Liver (tissue), 9 donors: ENCODE results near the gene GLOD4. TPM values are rescaled to one million over a fixed set of nuclear protein-coding genes. Genes with fewer than 3 reads are reported as not detected.

Source experiments
- DNase-seq: peaks from one replicate; pipeline ENCODE4 v3.0.0-alpha.2; 2017; ENCODE audit warnings: low spot score
- H3K27ac ChIP-seq, 2 donors: one replicate each; pipeline ENCODE4 v1.7.0; 2013; ENCODE audit warnings: inconsistent platforms in 2 of 2, low read length in 2 of 2, control low read depth in 1 of 2, low read depth in 1 of 2, mild to moderate bottlenecking in 1 of 2
- H3K27me3 ChIP-seq, 4 donors: one replicate each; pipeline versions ENCODE4 v1.6.1 to v1.7.0; 2013; ENCODE audit warnings: low read length in 3 of 4, inconsistent platforms in 1 of 4, mild to moderate bottlenecking in 1 of 4, moderate library complexity in 1 of 4; ENCODE audit not compliant: control insufficient read depth in 4 of 4, insufficient read depth in 4 of 4
- H3K36me3 ChIP-seq, 4 donors: one replicate each; pipeline versions ENCODE4 v1.6.1 to v1.7.0; 2013; ENCODE audit warnings: low read length in 3 of 4, mild to moderate bottlenecking in 3 of 4, low read depth in 1 of 4, moderate library complexity in 1 of 4; ENCODE audit not compliant: control insufficient read depth in 4 of 4, insufficient read depth in 3 of 4
- H3K4me1 ChIP-seq, 4 donors: one replicate each; pipeline versions ENCODE4 v1.6.1 to v1.7.0; 2013; ENCODE audit warnings: low read length in 3 of 4, mild to moderate bottlenecking in 3 of 4, moderate library complexity in 1 of 4; ENCODE audit not compliant: control insufficient read depth in 4 of 4, insufficient read depth in 4 of 4
- H3K4me3 ChIP-seq, 3 donors: one replicate each; pipeline versions ENCODE4 v1.6.1 to v1.7.0; 2013; ENCODE audit warnings: low read length in 3 of 3, control low read depth in 1 of 3, low read depth in 1 of 3, mild to moderate bottlenecking in 1 of 3
- H3K9ac ChIP-seq, 2 donors: one replicate each; pipeline ENCODE4 v1.7.0; 2013; ENCODE audit warnings: low read length in 2 of 2, mild to moderate bottlenecking in 2 of 2, moderate library complexity in 2 of 2, control low read depth in 1 of 2, low read depth in 1 of 2
- H3K9me3 ChIP-seq, 4 donors: one replicate each; pipeline versions ENCODE4 v1.6.1 to v1.7.0; 2013; ENCODE audit warnings: low read length in 3 of 4; ENCODE audit not compliant: control insufficient read depth in 4 of 4
- EGR1 ChIP-seq, 2 donors: IDR thresholded peaks; 2 replicates each; pipeline ENCODE4 v1.6.1; 2016 to 2018; ENCODE audit warnings: antibody characterized with exemption in 2 of 2, low read depth in 2 of 2
- FOXA1 ChIP-seq: IDR thresholded peaks from 2 replicates; pipeline ENCODE4 v1.6.1; 2016; ENCODE audit warnings: antibody characterized with exemption
- GABPA ChIP-seq, 2 donors: IDR thresholded peaks in 1 of 2; conservative IDR thresholded peaks in 1 of 2; 2 replicates each; pipeline ENCODE4 v1.6.1; 2016; ENCODE audit warnings: antibody characterized with exemption in 2 of 2, mild to moderate bottlenecking in 1 of 2, moderate library complexity in 1 of 2
- HNF4G ChIP-seq: IDR thresholded peaks from 2 replicates; pipeline ENCODE4 v1.6.1; 2016; ENCODE audit warnings: antibody characterized with exemption
- JUND ChIP-seq, 2 donors: IDR thresholded peaks; 2 replicates each; pipeline ENCODE4 v1.6.1; 2016; ENCODE audit warnings: antibody characterized with exemption in 2 of 2
- RAD21 ChIP-seq, 2 donors: IDR thresholded peaks; 2 replicates each; pipeline ENCODE4 v1.6.1; 2016; ENCODE audit warnings: antibody characterized with exemption in 2 of 2, mild to moderate bottlenecking in 2 of 2
- RXRA ChIP-seq, 2 donors: IDR thresholded peaks; 2 replicates each; pipeline ENCODE4 v1.6.1; 2017 to 2018; ENCODE audit warnings: antibody characterized with exemption in 2 of 2, mild to moderate bottlenecking in 1 of 2
- SP1 ChIP-seq: IDR thresholded peaks from 2 replicates; pipeline ENCODE4 v1.6.1; 2018; ENCODE audit warnings: antibody characterized with exemption, mild to moderate bottlenecking
- TAF1 ChIP-seq: conservative IDR thresholded peaks from 2 replicates; pipeline ENCODE4 v1.6.1; 2016; ENCODE audit warnings: antibody characterized with exemption, mild to moderate bottlenecking
- YY1 ChIP-seq: IDR thresholded peaks from 2 replicates; pipeline ENCODE4 v1.6.1; 2016; ENCODE audit warnings: antibody characterized with exemption, mild to moderate bottlenecking
- WGBS: extraction: QIAGEN DNeasy Blood & Tissue Kit; methylation state at CpG from one replicate; pipeline ENCODE4 v1.1.7; 2013; 5-methylcytosine and 5-hydroxymethylcytosine counted together
- polyA plus RNA-seq, 2 donors: library from polyadenylated mRNA; stranded (reverse) in 1 of 2; unstranded in 1 of 2; fragments of 200-250 nt in 1 of 2; fragments of >200 nt in 1 of 2; fragmentation: Nextera tagmentation in 1 of 2; extraction: Ambion mirVana in 1 of 2; gene quantifications; one replicate each; pipeline versions ENCODE4 v1.2.1 to v1.2.3, GENCODE V29; 2013 to 2015
- total RNA-seq, 2 donors: library from RNA; depleted of rRNA; stranded (reverse); fragments of >200 nt; gene quantifications; one replicate each; pipeline ENCODE4 v1.2.3, GENCODE V29; 2014
- TF ChIP-seq, protein P1 (sequence below): IDR thresholded peaks from 2 replicates; pipeline ENCODE4 v1.6.1; 2016; ENCODE audit warnings: antibody characterized with exemption, mild to moderate bottlenecking
- TF ChIP-seq, protein P2 (sequence below): IDR thresholded peaks from 2 replicates; pipeline ENCODE4 v1.6.1; 2016; ENCODE audit warnings: antibody characterized with exemption
- TF ChIP-seq, protein P3 (sequence below): fragments of 150-350 bp; IDR thresholded peaks from 2 replicates; pipeline ENCODE4 v1.5.1; 2017; ENCODE audit warnings: improper control_type of control experiment, low read depth, low read length; ENCODE audit not compliant: missing input control
- donor health status: healthy.
- donor health status: healthy.
- donor health status: healthy.
- donor health status: healthy.
- donor health status: healthy.

The GLOD4 gene
- total and polyA plus RNA-seq, 4 donors: 26.1 to 50.5 (median 39.0) TPM

DNA sequence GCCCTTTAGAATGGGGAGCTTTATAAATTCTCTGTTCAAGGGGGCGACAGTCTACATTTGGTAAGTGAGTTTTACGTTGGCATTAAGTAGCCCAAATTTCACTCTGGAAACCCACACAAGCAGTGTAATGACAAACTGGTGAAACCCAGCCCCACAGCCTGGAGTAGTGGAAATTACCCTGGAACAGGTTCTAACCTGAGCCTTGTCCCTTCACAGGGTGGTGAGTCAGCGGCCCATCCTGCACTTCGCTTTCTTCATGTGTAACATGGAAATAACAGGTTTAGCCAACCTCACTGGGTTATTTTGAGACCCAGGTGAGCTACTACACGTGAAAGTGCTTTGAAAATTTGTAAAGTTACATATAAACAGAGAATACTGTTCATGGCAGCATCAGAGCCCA, 53.2 kb downstream of the GLOD4 start:
- no peaks in the 10 kb centered on the region for H3K27me3 ChIP-seq
- no peak overlapping the region for H3K9ac ChIP-seq
- WGBS: 94% methylated on average over 5 of the region's 5 CpGs
- no peaks in the 10 kb centered on the region for H3K9me3 ChIP-seq
- DNase-seq: no peak
- TF ChIP-seq GABPA (IDR thresholded peaks at IDR 0.05 in 1 of 2, conservative IDR thresholded peaks at IDR 0.05 in 1 of 2): no peak
- no peak for TF ChIP-seq RXRA (IDR thresholded peaks at IDR 0.05)
- TF ChIP-seq RAD21 (IDR thresholded peaks at IDR 0.05): no peak
- TF ChIP-seq FOXA1: no peak
- TF ChIP-seq, protein P1, sequence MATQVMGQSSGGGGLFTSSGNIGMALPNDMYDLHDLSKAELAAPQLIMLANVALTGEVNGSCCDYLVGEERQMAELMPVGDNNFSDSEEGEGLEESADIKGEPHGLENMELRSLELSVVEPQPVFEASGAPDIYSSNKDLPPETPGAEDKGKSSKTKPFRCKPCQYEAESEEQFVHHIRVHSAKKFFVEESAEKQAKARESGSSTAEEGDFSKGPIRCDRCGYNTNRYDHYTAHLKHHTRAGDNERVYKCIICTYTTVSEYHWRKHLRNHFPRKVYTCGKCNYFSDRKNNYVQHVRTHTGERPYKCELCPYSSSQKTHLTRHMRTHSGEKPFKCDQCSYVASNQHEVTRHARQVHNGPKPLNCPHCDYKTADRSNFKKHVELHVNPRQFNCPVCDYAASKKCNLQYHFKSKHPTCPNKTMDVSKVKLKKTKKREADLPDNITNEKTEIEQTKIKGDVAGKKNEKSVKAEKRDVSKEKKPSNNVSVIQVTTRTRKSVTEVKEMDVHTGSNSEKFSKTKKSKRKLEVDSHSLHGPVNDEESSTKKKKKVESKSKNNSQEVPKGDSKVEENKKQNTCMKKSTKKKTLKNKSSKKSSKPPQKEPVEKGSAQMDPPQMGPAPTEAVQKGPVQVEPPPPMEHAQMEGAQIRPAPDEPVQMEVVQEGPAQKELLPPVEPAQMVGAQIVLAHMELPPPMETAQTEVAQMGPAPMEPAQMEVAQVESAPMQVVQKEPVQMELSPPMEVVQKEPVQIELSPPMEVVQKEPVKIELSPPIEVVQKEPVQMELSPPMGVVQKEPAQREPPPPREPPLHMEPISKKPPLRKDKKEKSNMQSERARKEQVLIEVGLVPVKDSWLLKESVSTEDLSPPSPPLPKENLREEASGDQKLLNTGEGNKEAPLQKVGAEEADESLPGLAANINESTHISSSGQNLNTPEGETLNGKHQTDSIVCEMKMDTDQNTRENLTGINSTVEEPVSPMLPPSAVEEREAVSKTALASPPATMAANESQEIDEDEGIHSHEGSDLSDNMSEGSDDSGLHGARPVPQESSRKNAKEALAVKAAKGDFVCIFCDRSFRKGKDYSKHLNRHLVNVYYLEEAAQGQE: no peak
- no peak overlapping the region for H3K27ac ChIP-seq
- H3K4me3 ChIP-seq: no peak overlapping the region
- H3K36me3 ChIP-seq: no peaks in the 10 kb centered on the region
- H3K4me1 ChIP-seq: peaks cover 0 to 14% (median 7%) of the 10 kb centered on the region in 4 donors

DNA sequence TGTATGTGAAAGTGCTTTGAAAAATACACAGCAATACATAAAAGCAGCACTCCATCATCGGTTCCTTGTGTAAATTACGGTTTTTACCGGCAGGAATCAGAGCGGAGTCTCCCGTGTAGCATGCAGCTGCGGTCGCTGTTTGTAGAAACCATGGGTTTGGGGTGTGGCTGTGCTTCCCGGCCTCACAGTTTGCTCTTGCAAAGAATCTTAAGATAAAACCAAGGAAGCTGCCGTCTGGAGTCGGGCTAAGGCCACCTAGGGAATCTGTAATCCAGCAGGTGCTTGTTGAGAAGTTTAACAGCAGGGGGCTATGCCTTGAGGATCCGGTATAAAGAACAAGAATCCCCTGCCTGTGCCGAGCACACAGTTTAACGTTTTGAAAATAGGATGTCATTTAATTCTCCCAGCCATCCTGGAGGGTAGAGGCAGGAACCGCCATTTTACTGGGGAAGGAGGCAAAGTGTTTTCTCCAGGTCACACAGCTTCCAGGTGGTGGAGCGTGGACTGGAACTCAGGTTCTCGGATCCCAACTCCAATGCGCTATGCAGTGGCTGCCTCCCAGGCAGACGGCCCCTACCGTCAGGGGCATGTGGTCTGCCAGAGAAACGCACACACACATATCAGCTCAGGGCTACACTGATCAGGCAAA, 55.7 kb downstream of the GLOD4 start:
- no peak overlapping the region for H3K27ac ChIP-seq

More for the DNA sequence above, 55.7 kb downstream of the GLOD4 start:
- Histone ChIP-seq H3K4me3 (no peak overlapping the region), H3K27me3 (no peaks in the 10 kb centered on the region), H3K9me3 (no peaks in the 10 kb centered on the region), H3K4me1 (no peaks in the 10 kb centered on the region), H3K9ac (no peak overlapping the region), H3K36me3 (no peaks in the 10 kb centered on the region)
- TF ChIP-seq JUND (IDR thresholded peaks at IDR 0.05) (no peak), HNF4G (no peak), FOXA1 (no peak), TAF1 (no peak), YY1 (no peak), RXRA (IDR thresholded peaks at IDR 0.05) (no peak), RAD21 (IDR thresholded peaks at IDR 0.05) (no peak), SP1 (no peak), GABPA (IDR thresholded peaks at IDR 0.05 in 1 of 2, conservative IDR thresholded peaks at IDR 0.05 in 1 of 2) (no peak), EGR1 (IDR thresholded peaks at IDR 0.05; ENCODE audit: low read depth in 2 of 2) (no peak)
- TF ChIP-seq, protein P2, sequence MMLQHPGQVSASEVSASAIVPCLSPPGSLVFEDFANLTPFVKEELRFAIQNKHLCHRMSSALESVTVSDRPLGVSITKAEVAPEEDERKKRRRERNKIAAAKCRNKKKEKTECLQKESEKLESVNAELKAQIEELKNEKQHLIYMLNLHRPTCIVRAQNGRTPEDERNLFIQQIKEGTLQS: no peak
- TF ChIP-seq, protein P3, sequence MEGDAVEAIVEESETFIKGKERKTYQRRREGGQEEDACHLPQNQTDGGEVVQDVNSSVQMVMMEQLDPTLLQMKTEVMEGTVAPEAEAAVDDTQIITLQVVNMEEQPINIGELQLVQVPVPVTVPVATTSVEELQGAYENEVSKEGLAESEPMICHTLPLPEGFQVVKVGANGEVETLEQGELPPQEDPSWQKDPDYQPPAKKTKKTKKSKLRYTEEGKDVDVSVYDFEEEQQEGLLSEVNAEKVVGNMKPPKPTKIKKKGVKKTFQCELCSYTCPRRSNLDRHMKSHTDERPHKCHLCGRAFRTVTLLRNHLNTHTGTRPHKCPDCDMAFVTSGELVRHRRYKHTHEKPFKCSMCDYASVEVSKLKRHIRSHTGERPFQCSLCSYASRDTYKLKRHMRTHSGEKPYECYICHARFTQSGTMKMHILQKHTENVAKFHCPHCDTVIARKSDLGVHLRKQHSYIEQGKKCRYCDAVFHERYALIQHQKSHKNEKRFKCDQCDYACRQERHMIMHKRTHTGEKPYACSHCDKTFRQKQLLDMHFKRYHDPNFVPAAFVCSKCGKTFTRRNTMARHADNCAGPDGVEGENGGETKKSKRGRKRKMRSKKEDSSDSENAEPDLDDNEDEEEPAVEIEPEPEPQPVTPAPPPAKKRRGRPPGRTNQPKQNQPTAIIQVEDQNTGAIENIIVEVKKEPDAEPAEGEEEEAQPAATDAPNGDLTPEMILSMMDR: no peak
- TF ChIP-seq, protein P1: no peak
- WGBS: 70% methylated on average over 20 of the region's 20 CpGs
- DNase-seq: no peak
